Stimulated activated CD8-positive, alpha-beta memory T cell treated with anti-CD3 and anti-CD28 coated beads, Interleukin-2, amount 100 ng/mL, for 48 hours (primary cell): ENCODE results near the gene HID1.
"Not testable (repeated sequence)": the region's sequence is repeated elsewhere in the genome, so short reads cannot be mapped to it uniquely, and the experiment has no call there.

Experiments
- DNase-seq, 2 donors: peaks; one replicate each; pipeline ENCODE4 v3.0.0-alpha.2; 2020; ENCODE audit warnings: low read depth in 2 of 2

The HID1 gene, protein sequence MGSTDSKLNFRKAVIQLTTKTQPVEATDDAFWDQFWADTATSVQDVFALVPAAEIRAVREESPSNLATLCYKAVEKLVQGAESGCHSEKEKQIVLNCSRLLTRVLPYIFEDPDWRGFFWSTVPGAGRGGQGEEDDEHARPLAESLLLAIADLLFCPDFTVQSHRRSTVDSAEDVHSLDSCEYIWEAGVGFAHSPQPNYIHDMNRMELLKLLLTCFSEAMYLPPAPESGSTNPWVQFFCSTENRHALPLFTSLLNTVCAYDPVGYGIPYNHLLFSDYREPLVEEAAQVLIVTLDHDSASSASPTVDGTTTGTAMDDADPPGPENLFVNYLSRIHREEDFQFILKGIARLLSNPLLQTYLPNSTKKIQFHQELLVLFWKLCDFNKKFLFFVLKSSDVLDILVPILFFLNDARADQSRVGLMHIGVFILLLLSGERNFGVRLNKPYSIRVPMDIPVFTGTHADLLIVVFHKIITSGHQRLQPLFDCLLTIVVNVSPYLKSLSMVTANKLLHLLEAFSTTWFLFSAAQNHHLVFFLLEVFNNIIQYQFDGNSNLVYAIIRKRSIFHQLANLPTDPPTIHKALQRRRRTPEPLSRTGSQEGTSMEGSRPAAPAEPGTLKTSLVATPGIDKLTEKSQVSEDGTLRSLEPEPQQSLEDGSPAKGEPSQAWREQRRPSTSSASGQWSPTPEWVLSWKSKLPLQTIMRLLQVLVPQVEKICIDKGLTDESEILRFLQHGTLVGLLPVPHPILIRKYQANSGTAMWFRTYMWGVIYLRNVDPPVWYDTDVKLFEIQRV

DNA sequence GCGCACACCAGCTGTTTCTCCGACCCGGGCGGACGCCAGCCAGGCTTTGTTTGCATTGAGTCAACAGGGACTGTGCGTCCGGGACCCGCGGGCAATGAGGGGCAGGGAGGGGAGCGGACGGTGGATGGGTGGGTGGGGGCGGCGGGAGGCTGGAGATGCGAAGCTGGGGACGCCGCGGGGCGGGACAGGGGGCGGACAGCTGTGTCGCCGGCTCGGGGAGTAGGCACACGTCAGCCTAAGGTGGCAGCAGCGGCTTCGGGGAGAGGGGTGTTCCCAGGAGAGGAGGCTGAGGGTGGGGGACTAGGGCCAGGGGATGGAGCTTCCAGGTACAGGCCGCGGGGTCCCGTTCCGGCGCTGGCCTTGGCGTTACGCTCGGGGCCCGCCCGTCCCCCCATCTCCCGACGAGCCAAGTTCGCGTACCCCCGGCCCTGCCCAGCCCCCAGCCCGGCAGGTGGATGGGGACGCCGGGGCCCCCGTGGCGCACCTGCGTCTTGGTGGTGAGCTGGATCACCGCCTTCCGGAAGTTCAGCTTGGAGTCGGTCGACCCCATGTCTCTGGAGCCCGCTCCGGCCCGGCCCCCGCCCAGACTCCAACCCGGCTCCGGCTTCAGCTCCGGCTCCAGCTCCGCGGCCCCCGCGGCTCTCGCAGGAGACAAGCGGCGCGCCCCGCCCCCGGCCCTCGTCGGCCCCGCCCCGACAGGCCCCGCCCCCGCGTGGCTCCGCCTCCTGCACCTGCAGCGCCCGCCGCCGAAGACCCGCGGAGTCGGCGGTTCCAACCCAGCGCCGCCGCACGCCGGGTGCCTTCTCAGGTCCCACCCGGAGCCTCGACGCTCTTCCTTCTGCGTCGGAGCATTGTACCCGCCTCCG is at the start of gene HID1:
Gene HID1, minus strand, starts transcription at position 653 of the 866 bp plus-strand sequence. Its CDS starts 103 bp downstream, at position 550.
- peak; percentile 66 to 77 for DNase-seq

DNA sequence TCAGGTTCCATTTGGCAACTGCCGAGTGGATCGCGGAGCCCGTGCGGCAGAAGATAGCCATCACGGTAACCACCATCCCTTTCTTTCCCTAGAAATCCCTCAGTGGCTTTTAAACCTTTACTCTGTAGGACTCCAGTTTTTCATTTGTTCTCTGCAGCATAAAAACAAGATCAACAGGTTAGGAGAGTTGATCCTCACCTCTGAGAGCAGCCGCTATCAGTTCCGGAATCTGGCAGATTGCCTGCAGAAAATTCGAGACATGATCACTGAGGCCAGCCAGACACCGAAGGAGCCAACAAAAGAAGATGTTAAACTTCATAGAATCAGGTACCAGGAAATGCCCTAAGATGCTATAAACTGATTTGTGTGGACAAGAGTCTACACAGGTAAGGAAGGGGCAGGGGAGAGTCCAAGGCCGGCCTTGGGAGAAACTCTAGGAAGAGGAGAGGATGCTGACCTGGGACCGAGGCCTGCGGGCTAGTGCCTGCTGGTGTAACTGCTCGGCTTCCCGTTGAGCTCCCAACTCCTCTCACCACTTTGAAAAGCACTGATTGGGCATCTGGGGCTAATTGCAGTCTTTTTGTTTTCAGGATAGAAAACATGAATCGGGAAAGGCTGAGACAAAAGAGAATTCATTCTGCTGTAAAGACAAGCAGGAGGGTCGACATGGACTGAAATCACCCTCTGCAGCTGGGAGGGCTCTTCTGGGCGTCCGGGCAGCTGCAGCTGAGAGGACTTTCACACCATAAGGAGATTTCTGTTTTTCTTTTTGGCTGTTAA is 48.0 kb upstream of the HID1 start:
- no peak for DNase-seq

DNA sequence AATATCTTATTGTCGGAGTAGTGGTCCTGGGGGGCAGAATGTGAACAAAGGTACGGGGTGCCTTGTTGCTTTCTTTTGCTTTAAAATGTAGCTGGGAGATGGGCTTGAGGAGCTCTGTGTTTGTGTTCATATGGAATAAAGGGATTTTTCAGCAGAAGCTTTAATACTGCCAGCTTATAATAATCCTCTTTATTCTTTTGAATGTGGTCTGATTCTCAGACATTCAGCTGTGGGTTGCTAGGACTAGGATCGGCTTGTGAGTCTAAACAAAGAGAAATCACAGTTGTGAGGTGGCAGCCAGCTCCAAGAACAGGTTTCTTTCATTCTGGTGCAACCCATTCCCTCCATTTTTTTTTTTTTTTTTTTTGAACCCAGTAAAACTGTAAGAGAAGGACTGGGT is 47.2 kb upstream of the HID1 start:
- DNase-seq, result no peak

DNA sequence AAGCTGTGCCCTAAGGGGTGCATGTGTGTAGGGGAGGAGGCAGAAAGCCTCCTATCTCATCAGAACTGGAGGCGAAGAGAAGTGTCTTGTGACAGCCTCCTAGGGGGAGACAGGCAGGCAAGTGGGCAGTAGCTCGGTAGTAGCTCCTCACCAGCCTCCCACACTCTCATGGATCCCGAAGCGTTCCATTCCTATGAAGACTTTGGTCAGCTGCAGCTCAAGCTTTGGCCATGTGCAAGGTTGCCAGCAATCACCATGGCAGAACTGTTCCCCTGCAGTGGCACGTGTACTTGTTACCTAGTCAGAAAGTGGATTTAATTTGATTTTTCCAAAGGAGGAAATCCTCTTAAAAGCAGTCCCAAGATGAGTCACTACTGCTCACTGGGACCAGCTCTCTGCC is 46.6 kb upstream of the HID1 start:
- no peak for DNase-seq

DNA sequence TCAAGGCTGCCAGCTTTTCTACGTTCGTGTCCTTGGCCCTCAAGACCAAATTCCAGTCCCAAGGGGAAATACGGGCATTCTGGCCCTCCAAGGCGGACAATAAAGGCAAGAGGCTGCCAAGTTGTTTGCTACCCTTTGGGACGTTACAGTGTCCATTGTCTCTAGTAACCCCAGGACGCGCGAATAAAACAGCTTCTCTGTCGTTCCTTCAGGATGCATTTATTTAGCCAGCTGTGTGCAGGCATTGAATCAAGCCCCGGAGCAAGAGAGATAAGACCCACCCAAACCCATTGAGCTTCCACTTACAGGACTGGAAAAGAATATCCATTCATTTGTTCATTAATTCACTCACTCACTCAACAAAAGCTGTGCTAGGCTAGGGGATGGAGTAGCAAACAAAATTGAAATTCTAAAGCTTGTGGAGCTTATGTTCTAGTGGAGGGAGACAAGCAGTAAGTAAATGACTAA is 40.6 kb upstream of the HID1 start:
- no peak for DNase-seq

DNA sequence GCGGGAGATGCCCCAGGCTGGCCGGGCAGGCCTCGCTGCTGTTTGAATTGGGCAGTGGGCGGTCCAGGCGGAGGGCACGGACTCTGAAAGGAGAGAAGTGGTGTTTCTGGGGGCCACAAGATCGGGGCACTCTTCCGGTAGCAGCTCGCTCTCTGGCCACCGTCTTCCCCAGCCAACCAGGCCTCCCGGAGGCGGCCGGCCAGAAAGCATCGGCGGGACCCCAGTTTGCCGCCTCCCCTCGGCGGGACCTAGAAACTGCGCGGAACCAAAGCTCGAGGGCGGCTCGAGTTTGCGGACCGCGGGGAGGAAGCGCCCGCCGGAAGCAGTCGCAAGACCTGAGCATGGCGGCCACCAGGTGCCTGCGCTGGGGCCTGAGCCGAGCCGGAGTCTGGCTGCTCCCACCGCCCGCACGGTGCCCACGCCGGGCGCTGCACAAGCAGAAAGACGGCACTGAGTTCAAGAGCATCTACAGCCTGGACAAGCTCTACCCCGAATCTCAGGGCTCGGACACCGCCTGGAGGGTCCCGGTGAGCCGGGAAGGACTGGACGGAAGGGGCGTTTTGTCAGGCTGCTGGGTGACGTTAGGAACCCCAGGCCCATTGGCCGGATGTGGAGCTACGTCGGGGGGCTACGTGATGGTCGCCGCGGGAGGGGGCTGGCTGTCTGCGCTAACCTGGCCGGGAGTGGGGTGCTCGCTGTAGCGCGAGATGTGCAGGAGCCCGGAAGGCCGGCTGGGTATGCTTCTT is 40.0 kb upstream of the HID1 start, which contains the start of gene MRPL58:
Gene MRPL58, plus strand, starts transcription at position 325 of the 746 bp plus-strand sequence. Its CDS starts 17 bp downstream, at position 342.
- DNase-seq, result peak; percentile 75 to 77

DNA sequence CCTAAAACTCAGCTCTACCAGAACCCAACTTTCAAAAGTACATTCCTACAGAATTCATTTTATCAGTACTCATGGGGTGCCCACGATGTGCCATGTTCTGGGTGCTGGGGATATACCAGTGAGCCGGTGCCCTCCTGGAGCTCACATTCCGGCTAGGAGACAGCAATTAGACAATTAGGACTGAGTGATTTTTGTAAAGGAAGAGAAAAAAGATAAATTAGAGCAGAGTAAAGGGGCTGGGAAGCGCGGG is 39.5 kb upstream of the HID1 start:
- no peak for DNase-seq

DNA sequence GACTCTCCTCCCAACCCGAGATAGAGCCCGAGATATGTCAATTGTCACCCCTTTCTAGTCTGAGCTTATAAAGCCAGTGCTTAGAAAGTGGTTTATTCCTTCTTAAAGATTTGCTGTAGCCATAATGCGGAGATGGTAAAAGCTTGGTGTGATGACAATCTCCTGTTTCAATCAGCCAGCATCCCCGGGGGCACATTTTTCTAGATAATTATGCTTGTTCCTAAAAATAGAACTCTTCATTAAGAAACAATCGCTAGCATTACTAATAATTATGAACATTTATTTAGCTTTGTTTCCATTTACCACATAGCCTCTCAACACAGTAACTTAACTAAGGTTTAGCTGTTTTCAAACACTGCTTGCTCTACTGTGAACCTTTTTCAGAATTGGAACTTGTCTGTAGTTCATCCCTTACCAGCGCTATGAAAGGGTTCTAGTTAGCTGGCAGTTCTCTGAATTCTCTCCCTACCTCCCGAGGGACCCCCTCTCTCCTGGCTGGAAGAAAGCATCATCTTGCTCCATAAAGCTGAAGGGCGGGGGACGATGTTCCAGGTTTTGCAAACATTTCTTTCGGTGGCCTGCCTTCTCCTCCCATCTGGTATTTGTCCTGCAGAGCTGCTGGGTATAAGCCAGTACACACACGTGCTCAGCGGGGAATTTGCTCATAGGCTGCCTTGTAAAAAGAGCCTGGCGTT is 39.0 kb upstream of the HID1 start:
- DNase-seq, result no peak

DNA sequence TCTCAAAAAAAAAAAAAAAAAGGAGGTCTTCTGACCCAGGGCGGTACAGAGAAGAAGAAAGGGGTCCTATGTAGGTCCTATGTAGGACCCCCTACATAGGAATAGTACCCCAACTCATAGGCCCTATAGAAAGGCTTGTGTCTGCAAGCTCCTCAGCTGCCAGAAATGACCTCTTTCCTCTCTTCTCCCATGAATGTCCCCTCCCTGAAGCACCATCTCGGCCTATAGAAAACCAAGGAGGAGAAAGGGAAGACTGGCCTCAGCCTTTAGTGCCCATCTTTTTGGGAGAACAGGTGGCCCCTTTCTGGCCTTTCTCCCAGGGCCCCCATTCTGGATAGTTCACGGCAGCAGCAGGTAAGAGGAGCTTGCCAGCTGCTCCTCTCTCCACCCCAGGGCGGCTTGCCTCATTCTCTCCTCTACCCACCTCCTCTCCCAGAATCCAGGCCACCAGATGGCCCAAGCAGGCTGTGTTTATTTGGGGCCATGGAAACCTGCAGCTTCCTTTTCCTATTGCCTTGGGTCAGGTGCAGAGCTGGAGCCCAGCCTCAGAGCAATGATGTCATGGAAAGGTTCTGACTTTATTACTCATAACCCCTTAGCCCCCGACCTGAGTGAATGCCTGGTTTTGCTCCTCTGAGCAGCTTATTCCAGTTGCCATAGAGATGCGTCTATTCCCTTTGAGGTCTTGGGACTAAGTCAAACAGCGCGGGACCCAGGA is 38.3 kb upstream of the HID1 start:
- DNase-seq, result no peak

DNA sequence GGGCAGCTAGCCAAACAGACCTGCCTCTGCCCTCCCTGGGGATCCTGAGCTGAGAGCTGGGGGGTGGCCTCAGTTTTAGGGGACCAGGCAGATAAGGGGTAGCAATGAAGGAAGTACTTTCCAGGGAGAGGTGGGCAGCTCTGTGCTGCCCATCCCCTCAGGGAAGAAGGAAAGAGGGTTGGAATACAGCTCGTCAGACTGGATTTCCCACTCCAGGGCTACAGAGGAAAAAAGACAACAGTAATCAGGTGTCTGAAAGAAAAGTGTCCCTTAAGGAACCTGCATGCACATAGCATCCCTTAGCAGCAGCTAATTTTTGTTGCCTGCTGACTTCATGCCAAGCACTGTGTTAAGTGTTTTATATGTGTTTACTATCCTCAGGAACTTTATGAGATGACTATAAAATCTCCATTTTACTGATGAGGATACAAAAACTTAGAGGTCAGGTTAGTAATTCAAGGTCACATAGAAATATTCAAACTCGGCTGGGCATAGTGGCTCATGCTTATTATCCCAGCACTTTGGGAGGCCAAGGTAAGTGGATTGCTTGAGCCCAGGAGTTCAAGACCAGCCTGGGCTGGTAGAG is 36.7 kb upstream of the HID1 start:
- DNase-seq, result no peak

DNA sequence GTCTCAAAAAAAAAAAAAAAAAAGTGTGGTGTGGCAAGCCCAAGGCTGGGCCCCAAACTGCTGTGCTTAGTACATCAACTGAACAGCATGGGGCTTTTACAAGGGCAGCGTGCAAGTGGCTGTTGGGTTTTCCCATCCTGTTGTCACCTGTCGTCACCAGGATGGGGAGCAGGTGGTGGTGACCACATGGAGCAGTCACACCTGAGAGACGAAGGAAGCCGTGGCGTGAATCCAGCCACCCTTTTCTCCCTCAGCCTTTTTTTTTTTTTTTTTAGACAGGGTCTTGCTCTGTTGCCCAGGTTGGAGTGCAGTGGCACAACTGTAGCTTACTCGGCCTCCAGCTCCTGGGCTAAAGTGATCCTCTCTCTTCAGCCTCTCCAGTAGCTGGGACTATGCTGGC is 35.8 kb upstream of the HID1 start:
- DNase-seq, result no peak

DNA sequence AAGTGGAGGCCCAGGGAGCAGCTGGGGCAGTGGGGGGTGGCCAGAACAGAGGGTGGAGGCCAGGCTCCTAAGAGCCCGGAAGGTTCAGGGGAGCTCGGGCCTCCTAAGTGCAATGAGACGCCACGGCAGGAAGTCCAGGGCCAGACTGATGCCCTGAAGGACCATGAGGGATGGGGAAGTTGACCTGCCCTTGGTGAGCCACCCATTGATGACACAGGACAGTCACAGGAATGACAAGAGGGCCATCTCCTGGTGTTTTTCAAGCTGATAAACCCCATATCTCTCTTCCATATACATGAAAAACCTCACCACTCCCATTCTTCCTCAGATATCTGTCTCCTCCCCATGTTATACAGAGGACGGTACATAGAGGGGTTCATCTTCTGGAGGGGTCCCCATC is 34.1 kb upstream of the HID1 start:
- DNase-seq, result no peak

DNA sequence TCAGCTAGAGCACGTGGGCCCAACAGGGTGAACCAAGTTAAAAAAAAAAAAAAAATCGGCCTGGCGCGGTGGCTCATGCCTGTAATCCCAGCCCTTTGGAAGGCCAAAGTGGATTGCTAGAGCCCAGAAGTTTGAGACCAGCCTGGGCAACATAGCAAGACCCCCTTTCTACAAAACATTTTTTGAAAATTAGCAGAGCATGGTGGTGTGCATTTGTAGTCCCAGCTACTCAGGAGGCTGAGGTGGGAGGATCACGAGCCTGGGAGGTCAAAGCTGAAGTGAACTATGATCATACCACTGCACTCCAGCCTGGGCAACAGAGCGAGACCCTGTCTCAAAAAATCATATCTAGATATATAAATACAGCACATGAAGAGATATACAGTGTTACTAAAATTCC is 33.5 kb upstream of the HID1 start:
- DNase-seq, result not testable (repeated sequence)

DNA sequence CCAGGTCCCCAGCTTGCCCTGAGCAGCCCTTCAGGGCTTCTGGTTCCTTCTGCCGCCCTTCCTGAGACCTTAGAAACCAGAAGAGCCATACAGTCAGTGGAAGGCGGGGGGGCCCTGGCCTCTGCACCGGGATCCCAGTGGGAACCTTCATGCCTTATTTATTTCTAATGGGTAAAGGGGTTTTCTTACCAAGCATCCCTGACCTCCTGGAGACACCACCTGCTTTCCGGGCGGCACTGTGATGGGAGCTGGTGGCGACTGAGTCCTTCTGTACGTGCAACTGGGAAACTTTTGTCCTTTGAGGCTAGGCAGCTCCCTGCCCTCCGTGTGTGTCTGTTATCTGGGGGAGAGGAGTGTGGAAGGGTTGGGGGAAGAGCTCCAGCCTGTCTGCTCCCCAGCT is 32.7 kb upstream of the HID1 start:
- no peak for DNase-seq

DNA sequence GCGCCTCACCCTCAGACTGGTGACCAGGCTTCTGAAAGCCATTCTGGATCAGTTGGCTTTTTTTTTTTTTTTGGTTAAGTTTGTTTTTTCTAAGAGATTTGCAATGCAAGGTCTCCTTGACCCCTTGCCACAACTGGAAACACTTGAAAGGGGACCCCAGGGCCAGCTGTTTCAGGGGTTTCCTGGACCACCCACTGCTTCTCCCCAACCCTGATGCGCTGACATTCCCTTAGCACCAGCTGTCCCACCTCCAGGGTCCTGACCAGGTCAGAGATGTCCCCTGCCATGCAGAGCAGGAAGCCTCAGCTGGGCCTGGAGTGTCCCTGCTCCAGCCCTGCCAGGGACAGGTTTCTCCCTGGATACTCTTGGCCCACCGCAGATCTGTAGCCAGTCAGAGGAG is 31.8 kb upstream of the HID1 start:
- no peak for DNase-seq

DNA sequence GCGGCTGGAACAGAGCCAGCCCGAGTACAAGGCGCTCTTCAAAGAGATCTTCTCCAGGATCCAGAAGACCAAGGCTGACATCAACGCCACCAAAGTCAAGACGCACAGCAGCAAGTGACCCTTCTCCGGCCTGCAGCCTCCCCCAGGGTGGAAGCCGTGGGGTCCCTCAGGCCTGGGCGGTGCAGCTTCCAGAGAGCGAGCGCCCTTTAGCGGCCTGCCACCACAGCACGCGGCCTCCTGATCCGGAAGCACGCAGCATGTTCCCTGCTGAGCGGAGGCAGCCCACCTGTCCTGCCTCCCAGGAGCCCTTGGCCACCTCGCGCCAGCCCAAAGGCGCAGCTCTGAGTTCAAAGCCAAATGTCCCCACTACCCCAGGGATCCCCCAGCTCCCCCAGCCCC is 31.4 kb upstream of the HID1 start:
- no peak for DNase-seq

DNA sequence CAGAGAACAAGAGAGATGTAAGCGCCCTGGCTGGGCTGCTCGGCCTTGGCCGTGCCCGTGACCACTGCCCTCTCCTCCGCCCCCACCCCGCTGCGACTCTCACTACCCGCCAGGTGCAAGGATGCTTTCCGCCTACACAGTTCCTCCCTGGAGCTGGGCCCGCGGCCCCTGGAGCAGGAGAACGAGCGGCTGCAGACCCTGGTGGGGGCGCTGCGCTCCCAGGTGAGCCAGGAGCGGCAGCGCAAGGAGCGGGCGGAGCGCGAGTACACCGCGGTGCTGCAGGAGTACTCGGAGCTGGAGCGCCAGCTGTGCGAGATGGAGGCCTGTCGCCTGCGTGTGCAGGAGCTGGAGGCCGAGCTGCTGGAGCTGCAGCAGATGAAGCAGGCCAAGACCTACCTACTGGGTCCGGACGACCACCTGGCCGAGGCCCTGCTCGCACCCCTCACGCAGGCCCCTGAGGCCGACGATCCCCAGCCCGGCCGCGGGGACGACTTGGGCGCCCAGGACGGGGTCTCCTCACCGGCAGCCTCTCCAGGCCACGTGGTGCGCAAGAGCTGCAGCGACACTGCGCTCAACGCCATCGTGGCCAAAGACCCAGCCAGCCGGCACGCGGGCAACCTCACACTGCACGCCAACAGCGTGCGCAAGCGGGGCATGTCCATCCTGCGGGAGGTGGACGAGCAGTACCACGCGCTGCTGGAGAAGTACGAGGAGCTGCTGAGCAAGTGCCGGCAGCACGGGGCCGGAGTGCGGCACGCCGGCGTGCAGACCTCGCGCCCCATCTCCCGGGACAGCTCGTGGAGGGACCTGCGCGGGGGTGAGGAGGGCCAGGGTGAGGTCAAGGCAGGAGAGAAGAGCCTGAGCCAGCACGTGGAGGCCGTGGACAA is 30.8 kb upstream of the HID1 start:
- no peak for DNase-seq
